GM23338 (cell line): ENCODE results near the gene TSPAN5.

Experiments
- CTCF ChIP-seq, 2 experiments: fragments of 200-600 bp in 1 of 2; sonication (generic) in 1 of 2; conservative IDR thresholded peaks; 2 replicates each; pipeline versions ENCODE4 v1.5.1 to v1.6.1; 2016 to 2017; ENCODE audit warnings: antibody characterized with exemption in 2 of 2, low read depth in 2 of 2, mild to moderate bottlenecking in 2 of 2, moderate library complexity in 1 of 2
- EZH2phosphoT487 ChIP-seq: fragments of 200-600 bp; sonication (generic); IDR thresholded peaks from one replicate; pipeline ENCODE4 v1.8.1; 2018; ENCODE audit warnings: antibody characterized with exemption; ENCODE audit not compliant: unreplicated experiment
- POLR2AphosphoS5 ChIP-seq: IDR thresholded peaks from 2 replicates; pipeline ENCODE4 v1.6.1; 2016; ENCODE audit warnings: antibody characterized with exemption, low read depth
- REST ChIP-seq: IDR thresholded peaks from one replicate; pipeline ENCODE4 v1.6.1; 2018; ENCODE audit warnings: antibody characterized with exemption; ENCODE audit not compliant: unreplicated experiment
- ZNF331 ChIP-seq: fragments of 250-450 bp; sonication (Bioruptor Pico); IDR thresholded peaks from 2 replicates; pipeline ENCODE4 v1.5.0; 2020; ENCODE audit warnings: low read depth, mild to moderate bottlenecking, moderate library complexity

- TF ChIP-seq CTCF (conservative IDR thresholded peaks at IDR 0.05; ENCODE audit: low read depth in 2 of 2) (no peak), POLR2AphosphoS5 (no peak), EZH2phosphoT487 (no peak), ZNF331 (CRISPR knock-in tag) (no peak), REST (no peak)
Measured at GRCh38 chr4:98670186-98670585, 11.8 kb upstream of the TSPAN5 start.
